ENCODE results near the gene GIMAP8.

The GIMAP8 gene
- total RNA-seq = 6.8 to 65.9 (median 20.9) reads per million in 17 experiments

DNA sequence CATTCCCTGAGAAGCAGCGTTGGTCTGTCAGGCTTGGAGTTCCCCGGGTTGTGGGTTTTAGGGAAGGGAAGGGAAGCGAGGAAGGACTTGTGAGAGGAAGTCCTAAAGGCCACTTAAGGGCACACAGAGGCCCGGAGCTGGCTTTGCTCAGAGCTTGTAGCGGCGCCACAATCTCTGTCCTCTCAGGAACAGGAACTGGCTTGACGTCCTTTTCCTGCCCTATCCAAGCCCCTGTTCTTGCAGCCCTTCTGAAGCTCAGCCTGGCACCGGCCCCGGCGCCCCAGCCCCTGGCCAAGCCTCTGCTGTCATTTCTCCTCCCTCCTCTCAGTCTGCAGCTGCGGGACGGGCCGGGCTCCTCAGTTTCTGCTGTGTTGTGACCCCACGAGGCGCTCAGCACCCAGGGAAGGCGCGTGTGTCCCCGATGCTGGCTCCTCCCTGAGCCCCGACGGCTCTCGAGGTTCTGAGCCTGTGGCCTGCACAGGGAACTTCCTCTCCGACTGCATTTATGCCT is at the start of gene GIMAP8:
TSS of gene GIMAP8 (plus strand) at position 140 of the 511 bp plus-strand sequence. CDS start 16,069 bp downstream, outside the sequence.
- DNase-seq = peak; percentile 94 to 98 (median 96)

DNA sequence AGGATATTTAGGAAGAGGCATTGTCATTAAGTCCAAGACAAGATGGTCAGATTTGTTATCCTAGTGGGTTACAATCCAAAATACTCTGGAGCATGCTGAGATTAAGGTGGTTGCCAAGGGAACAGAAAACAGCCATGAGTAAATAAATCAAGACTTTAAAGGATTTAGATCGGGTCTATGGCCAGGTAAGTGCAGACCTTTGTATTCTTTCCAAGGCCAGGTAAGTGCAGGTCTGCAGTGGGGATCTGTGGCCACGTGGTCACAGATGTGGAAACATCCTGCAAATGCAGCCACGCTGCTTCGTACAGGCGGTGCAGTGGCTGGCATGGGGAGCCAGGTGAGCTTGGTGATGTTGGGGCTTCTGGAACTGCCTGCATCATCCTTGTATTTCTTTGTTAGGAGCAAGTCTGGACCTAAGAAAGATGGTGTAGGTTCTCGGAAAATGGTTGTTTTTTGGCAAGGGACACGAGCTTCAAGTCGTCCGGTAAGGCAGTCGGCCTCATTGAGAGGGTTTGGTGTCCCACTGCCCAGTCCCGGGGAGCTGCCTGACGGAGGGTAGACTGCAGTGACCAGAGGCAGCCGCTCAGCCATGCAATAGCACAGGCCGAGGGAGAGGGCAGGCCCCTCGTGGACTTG is 49.5 kb upstream of the GIMAP8 start:
- DNase-seq = no peak

DNA sequence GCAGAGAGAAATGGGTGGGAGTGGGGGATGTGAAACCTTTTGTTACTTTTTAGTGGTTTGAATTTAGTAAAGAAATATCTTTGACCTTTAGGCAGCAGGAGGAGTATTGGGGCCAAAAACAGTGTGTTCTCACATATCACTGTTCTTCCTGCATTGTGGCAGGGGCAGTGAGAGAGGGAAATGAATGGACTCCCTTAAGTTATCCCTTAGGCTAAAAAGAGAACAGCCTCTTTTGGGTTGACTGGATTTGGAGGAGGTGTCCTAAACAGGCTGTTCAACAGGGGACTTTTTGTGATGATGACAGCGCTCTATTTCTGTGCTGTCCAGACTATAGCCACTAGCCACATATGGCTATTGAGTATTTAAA is 49.0 kb upstream of the GIMAP8 start:
- no peak for DNase-seq

DNA sequence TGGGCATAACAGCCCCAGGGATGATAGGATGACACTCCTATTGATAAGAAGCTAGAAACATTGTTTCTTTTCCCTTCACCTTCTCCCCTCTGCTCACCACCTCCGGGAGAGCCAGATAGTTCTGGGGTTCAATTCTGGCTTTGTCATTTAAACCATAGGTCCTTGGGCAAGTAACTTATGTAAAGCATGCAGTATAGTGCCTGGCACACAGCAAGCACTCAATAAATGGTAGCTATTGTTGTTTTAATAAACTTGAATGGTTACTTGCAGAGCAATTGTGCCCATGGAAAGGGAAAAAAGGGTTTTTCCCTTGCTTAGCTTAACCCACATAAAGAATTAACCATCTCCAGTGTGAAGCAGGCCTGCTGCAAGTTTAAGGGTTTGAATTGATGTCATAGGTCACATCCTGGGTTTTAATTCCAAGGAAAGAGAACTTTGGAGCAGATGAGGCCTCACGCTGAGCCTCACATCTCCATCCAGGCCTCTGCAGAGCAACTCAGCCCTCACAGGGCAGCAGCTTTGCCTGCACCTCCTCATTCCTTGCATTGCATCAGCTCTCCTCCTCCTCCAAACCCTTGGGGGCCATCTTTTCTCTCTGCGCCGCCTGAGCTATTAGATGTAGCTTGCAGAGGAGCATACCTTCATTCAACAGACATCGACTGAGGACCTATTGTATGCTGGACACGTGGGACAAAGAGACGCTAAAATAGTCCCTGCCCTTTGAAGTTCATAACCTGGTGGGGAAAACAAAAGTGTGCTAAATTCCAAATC is 48.4 kb upstream of the GIMAP8 start:
- no peak for DNase-seq

DNA sequence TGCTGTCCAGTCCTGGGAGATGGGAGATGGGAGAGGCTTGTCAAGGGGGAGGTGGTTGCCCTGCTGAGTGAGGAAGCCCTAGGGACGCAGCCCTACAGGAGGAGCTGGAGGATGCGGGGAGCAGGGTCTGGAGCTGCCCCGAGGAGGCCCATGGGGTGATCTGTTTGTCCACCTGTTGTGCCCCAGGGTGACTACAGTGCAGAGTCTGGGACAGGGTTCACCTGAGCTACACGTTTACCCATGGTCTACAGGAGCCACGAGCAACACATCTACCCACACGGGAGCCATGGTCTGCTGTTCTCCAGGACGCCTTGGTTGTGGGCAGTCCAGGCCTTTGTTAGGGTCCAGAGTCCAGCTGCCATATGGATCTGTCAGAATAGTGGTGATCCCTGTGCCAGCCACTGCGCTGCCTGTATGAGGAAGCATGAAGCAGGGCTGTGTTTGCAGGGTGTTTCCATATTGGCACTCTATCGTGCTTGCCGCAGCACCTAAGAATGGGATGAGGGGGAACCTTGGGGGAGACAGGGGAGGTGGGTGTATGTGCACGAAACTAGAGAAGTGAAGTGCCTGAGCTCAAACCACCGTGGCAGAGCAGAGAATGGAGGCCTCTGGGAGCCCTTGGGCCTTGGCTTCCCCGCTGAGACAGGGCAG is 47.6 kb upstream of the GIMAP8 start:
- DNase-seq = no peak

DNA sequence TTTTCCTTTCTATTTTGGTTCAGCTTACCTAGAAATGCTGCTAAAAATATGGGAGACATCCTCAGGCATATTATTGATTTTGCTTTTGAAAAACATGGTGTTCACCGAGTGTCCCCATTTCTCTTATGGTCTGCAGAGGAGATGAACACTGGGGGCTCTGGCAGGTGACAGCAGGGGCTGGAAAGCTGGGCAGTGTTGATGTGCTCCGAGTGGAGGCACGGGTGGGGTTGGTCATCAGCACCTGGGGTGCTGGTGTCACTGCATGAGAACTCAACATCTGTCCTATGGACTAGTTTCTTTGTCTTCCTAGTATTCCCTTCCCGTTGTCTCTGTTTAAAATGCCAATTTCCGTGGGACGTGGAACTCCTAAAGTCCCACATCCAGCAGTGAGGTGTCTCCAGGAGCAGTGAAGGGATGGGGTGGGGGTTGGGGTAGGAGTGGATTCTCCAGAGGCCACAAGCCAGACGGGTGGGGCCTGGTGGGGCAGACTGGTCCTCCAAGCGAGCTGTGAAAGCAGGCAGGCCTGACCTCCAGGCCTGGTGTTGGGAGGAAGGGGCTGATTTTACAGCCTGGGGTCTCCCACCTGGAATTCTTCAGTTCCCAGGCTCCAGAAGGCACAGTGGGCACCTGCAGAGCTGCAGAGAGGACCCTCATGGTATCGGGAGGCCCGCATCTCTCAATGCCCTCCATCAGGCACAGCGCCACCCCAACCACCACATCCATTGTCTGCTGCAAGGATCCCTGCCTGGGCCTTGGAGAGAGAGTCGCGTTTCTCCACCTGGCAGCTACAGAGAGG is 46.9 kb upstream of the GIMAP8 start:
- no peak for DNase-seq

DNA sequence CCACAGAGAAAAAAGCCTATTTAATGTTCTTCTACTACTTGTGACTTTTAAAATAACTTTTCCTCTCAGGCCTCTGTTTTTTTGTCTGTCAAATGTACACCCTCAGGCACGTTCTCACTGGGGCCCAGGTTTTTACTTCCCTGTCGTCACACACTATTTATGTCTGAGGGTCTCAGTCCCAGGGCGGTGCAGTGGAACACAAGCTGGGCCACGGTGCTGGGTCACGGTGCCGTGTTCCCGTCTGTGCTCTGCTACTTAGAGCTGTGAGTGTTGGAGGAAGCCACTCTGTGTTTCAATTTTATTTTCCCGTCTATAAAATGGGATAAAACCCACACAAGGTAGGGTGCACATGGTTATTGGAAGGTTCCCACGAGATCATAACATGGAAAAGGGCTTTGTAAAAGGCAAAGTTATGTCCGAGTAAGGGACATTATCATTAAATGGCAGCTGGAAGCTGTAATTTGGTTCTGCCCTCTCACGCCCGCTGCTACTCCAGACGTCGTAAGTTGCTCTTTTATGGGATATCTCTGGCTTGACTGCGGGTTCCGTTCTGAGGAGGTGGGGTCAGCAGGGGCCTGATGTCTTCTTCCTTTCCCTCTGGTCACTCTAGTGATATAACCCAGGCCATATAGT is 46.1 kb upstream of the GIMAP8 start:
- no peak for DNase-seq

DNA sequence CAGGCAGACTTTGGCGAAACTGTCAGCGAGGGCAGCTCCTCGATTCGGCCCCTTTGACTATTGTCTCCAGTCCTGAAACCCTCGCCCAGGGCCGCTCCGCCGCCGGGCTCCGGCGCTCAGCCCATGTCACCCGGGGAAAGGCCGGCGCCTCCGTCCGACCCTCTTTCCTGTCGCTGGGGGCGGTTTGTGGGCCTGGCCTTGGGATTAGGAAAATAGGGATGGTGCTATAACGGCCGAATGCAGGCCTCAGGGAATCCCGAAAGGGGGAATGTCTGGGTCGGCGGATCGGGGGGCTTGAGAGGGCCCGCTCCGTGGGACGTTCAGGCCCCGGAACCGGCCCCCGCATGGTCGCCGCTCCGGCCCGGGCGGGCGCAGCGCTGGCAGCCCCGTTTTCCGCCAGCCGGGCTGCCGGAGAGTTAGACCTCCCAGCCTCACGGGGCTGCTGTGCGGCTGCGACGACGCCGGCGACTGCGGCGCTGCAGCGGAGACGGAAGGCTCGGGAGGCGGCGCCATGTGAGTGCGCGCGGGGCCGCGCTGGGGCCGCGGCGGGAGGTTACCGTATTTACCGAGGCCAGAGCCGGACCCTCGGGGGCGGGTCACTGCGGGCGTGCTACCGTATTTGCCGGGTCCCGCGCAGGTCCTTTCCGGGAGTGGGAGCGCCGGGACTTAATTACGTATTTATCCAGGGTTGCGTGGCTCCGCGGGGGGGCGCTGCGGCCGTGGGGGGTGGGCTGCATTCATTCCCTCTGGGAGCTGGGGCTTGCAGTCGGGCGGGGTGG is 45.4 kb upstream of the GIMAP8 start:
- DNase-seq = peak; percentile 89 to 96 (median 92)

DNA sequence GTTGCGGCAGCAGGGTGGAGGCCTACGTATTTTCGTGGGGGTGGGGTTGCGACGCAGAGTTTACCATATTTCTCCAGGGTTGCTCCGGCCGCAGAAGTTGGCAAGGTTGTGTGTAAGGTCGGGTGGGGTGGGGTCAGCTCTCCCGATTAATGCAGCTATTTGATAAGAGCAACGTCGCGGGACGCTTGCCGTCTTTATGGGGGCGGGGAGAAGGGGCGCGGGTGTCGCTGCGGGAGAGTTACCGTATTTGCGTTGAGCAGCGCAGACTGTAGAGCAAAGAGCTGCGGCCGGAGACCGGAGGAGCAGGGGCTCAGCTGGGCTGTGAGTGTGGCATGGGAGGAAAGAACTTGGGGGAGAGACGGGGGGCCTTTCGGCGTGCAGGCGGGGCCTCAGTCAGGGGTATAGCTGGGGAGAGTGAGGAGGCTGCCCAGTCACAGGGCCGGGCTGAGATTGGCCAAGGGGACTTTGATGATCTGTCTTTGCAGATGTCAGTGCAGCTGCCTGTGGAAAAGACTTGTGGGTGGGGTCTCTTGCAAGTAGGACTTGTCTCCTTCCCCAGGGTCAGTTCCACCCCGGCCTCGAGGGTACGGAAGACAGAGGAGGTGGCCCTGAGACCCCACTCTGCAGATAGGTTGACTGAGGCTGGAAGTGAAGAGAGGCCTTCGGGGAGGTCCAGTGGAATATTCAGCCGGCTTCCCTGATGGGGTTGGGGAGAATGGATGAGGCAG is 44.7 kb upstream of the GIMAP8 start:
- peak in 3 of 4 experiments; percentile 29 to 68 (median 32) for DNase-seq

DNA sequence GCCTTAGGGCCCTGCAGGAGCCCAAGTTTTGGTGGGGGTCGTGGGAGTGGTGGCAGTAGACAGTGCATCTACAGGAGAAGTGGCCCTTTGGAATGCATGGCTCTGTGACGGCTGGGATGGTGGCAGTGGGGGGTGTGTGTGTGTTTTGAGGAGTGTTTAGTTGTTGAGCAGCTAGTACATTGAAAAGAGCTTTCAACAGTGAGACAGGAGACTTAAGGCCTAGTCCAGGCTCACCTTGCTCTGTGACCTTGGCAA is 44.2 kb upstream of the GIMAP8 start:
- DNase-seq = no peak

DNA sequence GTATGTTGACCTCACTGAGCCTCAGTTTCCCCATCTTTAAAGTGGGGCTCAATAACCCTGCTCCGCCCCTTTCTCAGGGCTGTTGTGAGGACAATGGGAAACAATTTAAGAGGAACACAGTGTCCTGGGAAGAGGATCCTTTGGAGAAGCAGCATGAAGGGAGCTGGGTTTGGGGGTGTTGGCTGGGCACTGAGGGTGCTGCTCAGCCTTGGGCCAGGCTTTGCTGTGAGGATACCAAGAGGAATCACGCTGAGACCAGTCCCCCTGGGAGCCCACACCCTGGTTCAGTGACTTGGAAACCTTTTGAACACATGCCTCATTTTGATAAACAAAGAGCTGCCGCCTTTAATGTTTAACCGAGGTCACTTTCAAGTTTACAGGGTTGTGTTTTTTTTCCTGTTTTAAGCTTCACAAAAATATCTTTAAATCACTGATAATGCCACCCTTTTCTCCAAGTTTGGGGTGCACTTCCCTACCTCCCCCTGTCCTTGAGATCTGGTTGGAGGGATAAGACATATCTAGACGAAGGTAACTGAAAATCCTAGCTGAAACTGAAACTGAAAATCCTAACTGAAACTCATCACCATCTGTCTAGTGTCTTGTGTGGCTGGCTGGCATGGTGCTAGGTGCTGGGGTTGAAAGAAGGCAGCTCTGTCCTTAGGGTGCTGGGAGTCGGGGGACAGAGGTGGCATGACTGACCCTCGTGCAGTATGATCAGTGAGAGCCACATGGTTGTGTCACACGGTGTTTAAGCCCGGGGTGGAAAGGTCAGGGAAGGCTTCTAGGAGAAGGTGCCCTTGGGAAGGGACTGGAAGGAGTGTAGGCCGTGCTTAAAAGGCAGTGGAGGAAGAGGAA is 43.6 kb upstream of the GIMAP8 start:
- DNase-seq = peak in 3 of 4 experiments; percentile 16 to 39 (median 27)

DNA sequence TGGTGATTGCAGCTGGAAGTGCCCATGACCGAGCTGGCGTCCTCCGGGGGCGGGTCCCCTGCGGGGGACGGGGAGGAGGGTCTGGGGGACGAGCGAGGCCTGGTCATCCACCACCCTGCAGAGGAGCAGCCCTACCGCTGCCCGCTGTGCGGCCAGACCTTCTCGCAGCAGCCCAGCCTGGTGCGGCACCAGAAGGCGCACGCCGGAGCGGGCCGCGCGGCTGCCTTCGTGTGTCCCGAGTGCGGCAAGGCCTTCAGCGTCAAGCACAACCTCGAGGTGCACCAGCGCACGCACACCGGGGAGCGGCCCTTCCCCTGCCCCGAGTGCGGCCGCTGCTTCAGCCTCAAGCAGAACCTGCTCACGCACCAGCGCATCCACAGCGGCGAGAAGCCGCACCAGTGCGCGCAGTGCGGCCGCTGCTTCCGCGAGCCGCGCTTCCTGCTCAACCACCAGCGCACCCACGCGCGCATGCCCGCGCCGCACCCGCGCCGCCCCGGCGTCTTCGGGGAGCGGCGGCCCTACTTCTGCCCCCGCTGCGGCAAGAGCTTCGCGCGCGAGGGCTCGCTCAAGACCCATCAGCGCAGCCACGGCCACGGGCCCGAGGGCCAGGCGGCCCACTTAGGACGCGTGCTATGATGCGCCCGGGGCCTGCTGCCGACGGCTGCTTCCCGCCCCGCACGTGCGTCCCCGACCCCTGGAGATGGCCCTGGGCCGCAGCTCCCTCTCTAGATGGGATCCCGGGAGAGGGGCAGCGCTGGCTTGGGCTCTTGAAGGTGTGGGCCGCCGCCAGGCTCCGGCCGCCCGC is 42.6 kb upstream of the GIMAP8 start:
- DNase-seq = no peak

DNA sequence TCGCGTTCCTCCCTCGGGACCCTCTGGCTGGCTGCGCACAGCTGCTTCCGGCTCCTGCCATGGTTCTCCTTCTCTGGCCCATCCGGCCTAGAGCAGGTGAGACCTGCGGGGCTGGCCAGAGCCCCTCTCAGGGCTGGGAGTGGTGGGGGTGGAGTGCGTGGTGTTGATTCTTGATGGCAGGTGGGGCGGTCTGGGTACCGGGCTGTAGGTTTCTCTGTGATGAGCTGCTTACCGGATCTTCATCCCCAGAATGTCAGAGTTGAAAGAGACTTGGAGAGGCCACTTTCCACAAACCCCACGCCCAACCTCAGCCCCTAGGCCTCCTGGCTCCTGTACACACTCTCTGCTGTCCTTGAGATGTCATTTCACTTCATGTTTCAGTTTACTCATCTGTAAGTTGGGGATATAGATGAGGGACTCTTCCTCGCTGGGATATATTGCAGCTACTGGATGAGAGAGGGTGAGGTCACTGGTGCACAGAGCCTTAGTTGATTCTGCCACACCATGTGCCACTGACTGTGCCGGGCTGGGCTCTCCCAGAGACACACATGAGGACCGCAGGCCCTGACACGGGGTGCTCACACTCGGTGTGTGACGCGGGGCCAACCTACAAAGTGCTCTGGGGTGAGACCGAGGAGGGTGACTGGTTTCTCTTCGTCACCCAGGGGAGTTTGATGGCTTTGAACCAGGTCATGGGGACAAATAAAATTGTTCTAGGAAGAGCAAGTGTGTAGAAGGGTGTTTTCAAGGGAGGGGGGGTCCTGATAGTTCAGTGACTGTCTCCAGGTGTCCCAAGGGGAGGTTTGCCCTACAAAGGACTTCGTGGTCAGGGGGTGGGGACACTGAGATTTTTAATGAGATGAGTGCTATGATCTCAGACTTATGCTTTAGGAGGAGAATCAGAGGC is 41.8 kb upstream of the GIMAP8 start:
- no peak for DNase-seq

DNA sequence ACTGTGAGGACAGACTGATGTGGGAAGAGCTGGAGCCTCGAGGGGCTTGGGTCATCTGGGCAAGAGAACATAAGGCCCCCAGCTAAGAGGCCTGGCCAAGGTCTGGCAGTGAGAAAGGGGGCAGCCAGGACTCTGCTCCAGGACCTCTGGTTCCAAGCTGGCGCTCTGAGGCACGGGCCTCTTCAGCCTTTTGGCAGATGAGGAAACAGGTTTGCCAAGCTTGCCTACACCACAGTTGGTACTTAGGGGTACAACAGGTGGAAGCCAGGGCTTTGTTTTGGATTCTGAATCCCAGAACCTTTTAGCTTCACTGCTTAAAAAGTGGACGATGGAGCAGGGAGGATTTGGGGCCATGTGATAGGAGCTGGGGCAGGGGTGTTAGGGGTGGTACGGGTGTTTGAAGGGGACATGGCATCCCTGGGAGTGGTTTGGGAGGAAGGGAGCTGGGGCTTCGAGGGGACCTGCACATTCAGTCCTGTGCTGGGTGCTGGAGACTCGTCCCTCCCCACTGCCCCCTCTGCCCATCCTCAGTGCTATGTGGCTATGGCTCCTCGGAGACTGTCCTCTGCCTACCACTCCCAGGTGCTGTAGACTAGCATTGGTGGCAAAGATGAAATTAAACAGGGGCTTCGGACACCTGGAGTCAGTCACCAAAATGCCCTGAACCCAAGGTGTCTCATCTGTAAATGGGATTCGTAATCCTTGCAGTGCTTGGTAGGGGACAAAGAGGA is 41.0 kb upstream of the GIMAP8 start:
- no peak for DNase-seq

DNA sequence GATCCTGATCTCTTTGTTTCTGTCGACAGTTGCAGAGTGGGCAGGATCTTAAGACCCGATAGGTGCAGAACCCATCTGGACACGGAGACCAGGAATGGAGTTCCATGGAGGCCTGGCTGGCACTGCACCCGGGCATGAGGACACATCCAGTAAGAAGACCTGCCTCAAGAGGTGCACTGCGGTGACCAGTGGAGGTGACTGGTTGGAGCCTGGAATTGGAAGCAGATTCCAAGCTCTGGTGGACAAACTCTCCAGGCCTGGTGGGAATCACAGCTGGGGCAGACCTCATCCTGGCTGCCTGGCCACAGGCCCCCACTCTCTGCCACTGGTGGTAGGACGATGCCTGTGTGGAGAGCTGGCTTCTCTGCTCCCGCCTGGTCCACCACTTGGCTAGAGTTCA is 40.3 kb upstream of the GIMAP8 start:
- no peak for DNase-seq

DNA sequence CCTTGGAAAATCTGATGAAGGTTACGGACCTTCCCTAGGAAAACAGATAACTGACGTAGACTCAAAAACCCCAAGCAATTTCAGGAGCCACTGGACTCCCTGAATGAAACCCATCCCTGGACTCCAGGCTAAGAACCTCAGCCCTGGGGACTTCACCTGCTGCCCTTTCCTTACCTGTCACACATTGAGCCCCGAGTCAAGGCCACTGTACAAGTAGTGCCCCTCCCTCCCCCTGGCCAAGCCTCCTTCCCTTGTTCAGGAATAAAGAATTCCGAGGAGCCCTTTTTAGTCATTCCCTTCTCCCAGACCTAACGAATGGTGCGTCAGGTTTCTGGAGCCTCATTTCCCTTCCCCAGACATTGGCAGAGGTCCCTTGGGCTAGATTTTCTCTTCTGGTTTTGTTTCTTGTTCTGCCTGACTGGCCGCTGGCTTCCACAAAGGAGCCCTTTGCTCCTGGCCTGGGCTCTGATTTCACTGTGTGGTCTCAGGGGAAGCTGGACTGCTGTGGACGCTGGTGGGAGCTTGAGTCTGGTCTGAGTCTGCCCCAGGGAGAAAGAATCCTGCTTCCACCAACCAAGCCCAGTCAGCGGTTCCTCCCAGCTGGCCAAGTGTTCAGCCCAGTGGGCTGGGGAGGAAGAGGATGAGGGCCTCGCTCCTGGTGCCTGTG is 39.6 kb upstream of the GIMAP8 start:
- no peak for DNase-seq

DNA sequence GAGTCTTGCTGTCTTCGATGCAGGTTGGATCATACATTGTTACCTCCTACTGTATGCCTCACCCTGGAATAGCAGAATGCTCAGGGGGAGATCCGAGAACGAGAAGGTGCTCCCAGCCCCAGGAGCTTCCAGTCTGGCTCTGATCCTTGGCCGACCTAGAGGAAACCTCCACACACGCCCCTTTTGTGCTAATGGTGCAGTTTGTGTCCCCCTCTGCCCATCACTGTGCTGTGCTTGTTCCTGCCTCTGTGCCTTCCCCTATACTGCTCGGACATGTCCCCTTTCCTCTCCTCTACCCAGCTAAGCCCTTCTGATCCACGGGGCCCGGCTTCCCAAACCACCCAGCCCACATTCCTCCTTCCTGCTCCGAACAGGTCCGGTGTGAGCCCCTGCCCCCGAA is 38.8 kb upstream of the GIMAP8 start:
- no peak for DNase-seq

All from suppressor macrophage (primary cell).